HepG2 (cell line): ENCODE data around the gene DNM1. TPM values are rescaled to one million over a fixed set of nuclear protein-coding genes. Genes with fewer than 3 reads are reported as not detected.
A peak's percentile ranks its signal among the peaks of the same experiment; 100 is the strongest.

Experiments used
- CBX5 ChIP-seq: sonication (generic); formaldehyde crosslinking; IDR thresholded peaks from 2 replicates; pipeline ENCODE4 v1.4.0; 2020; ENCODE audit warnings: missing genetic modification reagents, borderline replicate concordance
- CREB3 ChIP-seq: sonication (generic); formaldehyde crosslinking; IDR thresholded peaks from 2 replicates; pipeline ENCODE4 v1.5.0; 2020; ENCODE audit warnings: missing genetic modification reagents
- ETS1 ChIP-seq: sonication (generic); formaldehyde crosslinking; IDR thresholded peaks from 2 replicates; pipeline ENCODE4 v1.4.0; 2020; ENCODE audit warnings: missing genetic modification reagents
- GRHL1 ChIP-seq: sonication (generic); formaldehyde crosslinking; conservative IDR thresholded peaks from 2 replicates; pipeline ENCODE4 v1.8.0; 2022; ENCODE audit warnings: missing genetic modification reagents
- MAFF ChIP-seq: IDR thresholded peaks from 2 replicates; pipeline ENCODE4 v1.6.1; 2011; ENCODE audit warnings: low read depth, low read length, improper control_type of control experiment
- MEIS1 ChIP-seq: sonication (generic); formaldehyde crosslinking; IDR thresholded peaks from 2 replicates; pipeline ENCODE4 v1.9.0; 2021; ENCODE audit warnings: mild to moderate bottlenecking, missing genetic modification reagents, moderate library complexity, borderline replicate concordance
- MLX ChIP-seq: IDR thresholded peaks from 2 replicates; pipeline ENCODE4 v1.6.1; 2016
- MXI1 ChIP-seq: IDR thresholded peaks from 3 replicates; pipeline ENCODE4 v1.6.1; 2012; ENCODE audit warnings: low read depth, low read length, inconsistent platforms, borderline replicate concordance
- NCOA5 ChIP-seq: sonication (generic); formaldehyde crosslinking; IDR thresholded peaks from 2 replicates; pipeline ENCODE4 v1.4.0; 2020; ENCODE audit warnings: missing genetic modification reagents
- NFE2 ChIP-seq: sonication (generic); formaldehyde crosslinking; IDR thresholded peaks from 2 replicates; pipeline ENCODE4 v1.4.0; 2020; ENCODE audit warnings: missing genetic modification reagents
- PAWR ChIP-seq: sonication (generic); formaldehyde crosslinking; IDR thresholded peaks from 2 replicates; pipeline ENCODE4 v1.4.0; 2020; ENCODE audit warnings: missing genetic modification reagents, mild to moderate bottlenecking, borderline replicate concordance
- PAX8 ChIP-seq: sonication (generic); formaldehyde crosslinking; IDR thresholded peaks from 2 replicates; pipeline ENCODE4 v1.8.0; 2022; ENCODE audit warnings: mild to moderate bottlenecking, missing genetic modification reagents, borderline replicate concordance
- RFX3 ChIP-seq: IDR thresholded peaks from 2 replicates; pipeline ENCODE4 v1.6.1; 2016; ENCODE audit warnings: missing biosample characterization, missing genetic modification reagents
- TAF1 ChIP-seq: sonication (generic); formaldehyde crosslinking; IDR thresholded peaks from 2 replicates; pipeline ENCODE4 v1.4.0; 2020; ENCODE audit warnings: missing genetic modification reagents
- ZNF121 ChIP-seq: sonication (generic); formaldehyde crosslinking; IDR thresholded peaks from 2 replicates; pipeline ENCODE4 v1.5.0; 2020; ENCODE audit warnings: mild to moderate bottlenecking, missing genetic modification reagents
- ZNF138 ChIP-seq: sonication (generic); formaldehyde crosslinking; IDR thresholded peaks from 2 replicates; pipeline ENCODE4 v1.5.0; 2020; ENCODE audit warnings: mild to moderate bottlenecking, low read depth, missing genetic modification reagents
- ZNF20 ChIP-seq: sonication (generic); formaldehyde crosslinking; IDR thresholded peaks from 2 replicates; pipeline ENCODE4 v1.4.0; 2020; ENCODE audit warnings: mild to moderate bottlenecking, moderate library complexity, missing genetic modification reagents
- ZNF275 ChIP-seq: sonication (generic); formaldehyde crosslinking; IDR thresholded peaks from 2 replicates; pipeline ENCODE4 v1.8.0; 2022; ENCODE audit warnings: missing genetic modification reagents, mild to moderate bottlenecking, inconsistent platforms, borderline replicate concordance
- ZNF44 ChIP-seq: sonication (generic); formaldehyde crosslinking; IDR thresholded peaks from 2 replicates; pipeline ENCODE4 v1.5.1; 2020; ENCODE audit warnings: mild to moderate bottlenecking, missing genetic modification reagents
- ZNF512 ChIP-seq: sonication (generic); formaldehyde crosslinking; IDR thresholded peaks from 2 replicates; pipeline ENCODE4 v1.4.0; 2020; ENCODE audit warnings: mild to moderate bottlenecking, missing genetic modification reagents
- ZNF570 ChIP-seq: sonication (generic); formaldehyde crosslinking; IDR thresholded peaks from 2 replicates; pipeline ENCODE4 v1.4.0; 2020; ENCODE audit warnings: mild to moderate bottlenecking, missing genetic modification reagents, borderline replicate concordance
- ZSCAN22 ChIP-seq: sonication (generic); formaldehyde crosslinking; IDR thresholded peaks from 2 replicates; pipeline ENCODE4 v1.4.0; 2020; ENCODE audit warnings: mild to moderate bottlenecking, missing genetic modification reagents
- polyA plus RNA-seq, 8 experiments: library from polyadenylated mRNA; depleted of rRNA in 3 of 8; stranded (reverse) in 7 of 8; unstranded in 1 of 8; fragments of >200 nt; fragmentation: Illumina TruSeq in 4 of 8; extraction: Trizol in 4 of 8; gene quantifications; 2 replicates each; pipeline versions ENCODE4 v1.2.1 to v1.2.3, GENCODE V29; 2011 to 2016; ENCODE audit warnings: low read depth in 4 of 8, missing spikeins in 1 of 8, mixed read lengths in 1 of 8; ENCODE audit not compliant: insufficient read depth in 1 of 8
- total RNA-seq, 5 experiments: library from RNA; depleted of rRNA; stranded (reverse); fragments of >200 nt; fragmentation: Illumina TruSeq; extraction: Trizol; gene quantifications; 2 replicates each; pipeline ENCODE4 v1.2.3, GENCODE V29; 2016; ENCODE audit warnings: low read depth in 1 of 5

The DNM1 gene
- total and polyA plus RNA-seq, 2 of the 13 experiments (the other 11 are each of a cell fraction or from before 2014, with no cell fraction given), result 0.13 to 0.58 TPM

GRCh38 chr9:128296340-128297220 is 93.4 kb downstream of the DNM1 start (continued):
- TF ChIP-seq ZNF275 (CRISPR knock-in tag), result no peak
- TF ChIP-seq NCOA5 (CRISPR knock-in tag), result no peak
- TF ChIP-seq PAX8, result no peak
- TF ChIP-seq MLX, result no peak
- TF ChIP-seq MEIS1 (CRISPR knock-in tag), result no peak
- no peak for TF ChIP-seq ZNF138 (CRISPR knock-in tag)
- 0 out of 2 replicates have a peak, but pooled peaks have one; percentile 17 for TF ChIP-seq ZNF121 (CRISPR knock-in tag)
- TF ChIP-seq TAF1 (CRISPR knock-in tag), result peak; percentile 23; the same call in 1 of the 2 replicates
- no peak for TF ChIP-seq MAFF
- no peak for TF ChIP-seq MXI1
- no peak for TF ChIP-seq ZNF512 (CRISPR knock-in tag)
- TF ChIP-seq ZNF20 (CRISPR knock-in tag), result no peak
- TF ChIP-seq ZNF570 (CRISPR knock-in tag), result no peak
- peak; percentile 10; the same call in 1 of the 2 replicates for TF ChIP-seq CBX5 (CRISPR knock-in tag)
- TF ChIP-seq NFE2 (CRISPR knock-in tag), result no peak
- TF ChIP-seq CREB3, result no peak
- TF ChIP-seq GRHL1 (CRISPR knock-in tag), result no peak
- no peak for TF ChIP-seq ETS1 (CRISPR knock-in tag)
- no peak for TF ChIP-seq ZSCAN22
- TF ChIP-seq PAWR (CRISPR knock-in tag), result no peak
- no peak for TF ChIP-seq RFX3 (CRISPR knock-in tag)
- TF ChIP-seq ZNF44, result no peak
